SK-N-MC (cell line): Measurements from ENCODE around the gene MLYCD.

Experiments
- EZH2 ChIP-seq: fragments of 200-600 bp; sonication (generic); IDR thresholded peaks from one replicate; pipeline ENCODE4 v1.6.1; 2017; ENCODE audit warnings: antibody characterized with exemption
- FOXP2 ChIP-seq: optimal IDR thresholded peaks from 2 replicates; pipeline ENCODE3; 2011; ENCODE audit warnings: mild to moderate bottlenecking, moderate library complexity; ENCODE audit not compliant: insufficient read depth; ENCODE audit errors: extremely low read length, control extremely low read depth
- POLR2AphosphoS5 ChIP-seq: IDR thresholded peaks from 2 replicates; pipeline ENCODE4 v1.6.1; 2012; ENCODE audit warnings: mild to moderate bottlenecking, low read depth, low read length, borderline replicate concordance

- TF ChIP-seq FOXP2 (no peak), POLR2AphosphoS5 (no peak), EZH2 (no peak)
Observed at GRCh38 chr16:83891742-83892141, 7.2 kb upstream of the MLYCD start.
